GM18867 (cell line): ENCODE data around the gene DLGAP1.
"Not testable (repeated sequence)": the region's sequence is repeated elsewhere in the genome, so short reads cannot be mapped to it uniquely, and the experiment has no call there.

Experiments
- ATAC-seq: cut with Tn5 transposase; IDR thresholded peaks from one replicate; pipeline ENCODE4 v1.9.1; 2021; ENCODE audit warnings: mild to moderate bottlenecking, moderate library complexity; ENCODE audit not compliant: unreplicated experiment

Gene DLGAP1

DNA sequence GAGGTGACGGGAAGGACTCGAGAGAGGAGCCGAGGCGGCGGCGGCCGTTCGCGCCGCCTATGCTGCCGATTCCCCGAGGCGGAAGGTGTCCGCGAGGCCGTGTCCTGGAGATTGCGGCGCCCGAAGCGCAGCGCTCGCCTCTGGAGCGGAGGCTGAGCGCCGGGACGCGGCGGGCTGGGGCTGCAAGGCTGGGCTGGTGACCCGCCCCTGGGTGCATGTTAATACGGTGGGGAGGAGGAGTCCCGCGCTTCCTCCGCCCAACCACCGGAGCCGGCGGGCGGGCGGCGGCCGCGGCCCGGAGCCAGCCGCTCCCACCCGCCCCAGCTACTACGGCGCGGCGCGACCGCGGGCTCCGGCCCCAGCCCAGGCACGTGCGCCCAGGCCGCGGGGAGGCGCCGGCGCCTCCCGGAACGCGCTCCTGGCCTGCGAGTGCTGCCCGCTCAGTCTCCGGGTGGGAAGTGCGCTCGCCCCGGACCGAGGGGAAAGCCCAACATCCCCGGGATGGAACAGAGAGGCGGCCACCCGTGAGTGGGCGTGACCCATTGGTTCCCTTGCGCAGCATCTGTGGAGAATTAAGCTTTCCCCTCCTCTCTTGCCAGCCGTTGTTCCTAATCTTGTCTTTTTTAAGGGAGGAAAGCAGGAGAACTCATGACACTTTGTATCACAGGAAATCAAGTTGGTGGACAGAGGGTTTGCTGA is at the start of gene DLGAP1:
Gene DLGAP1 (minus strand): TSS at position 195 of the 699 bp plus-strand sequence.
- ATAC-seq = peak; percentile 61

GRCh38 chr18:4494703-4495284 is 39.7 kb upstream of the DLGAP1 start:
- ATAC-seq = not testable (repeated sequence)

GRCh38 chr18:4468511-4468910 is 13.4 kb upstream of the DLGAP1 start:
- ATAC-seq = no peak

- peak; percentile 14 for ATAC-seq
Measured at GRCh38 chr18:4454537-4455112, 482 bp downstream of the DLGAP1 start.

GRCh38 chr18:4453874-4454536 is 1.1 kb downstream of the DLGAP1 start:
- ATAC-seq = no peak

DNA sequence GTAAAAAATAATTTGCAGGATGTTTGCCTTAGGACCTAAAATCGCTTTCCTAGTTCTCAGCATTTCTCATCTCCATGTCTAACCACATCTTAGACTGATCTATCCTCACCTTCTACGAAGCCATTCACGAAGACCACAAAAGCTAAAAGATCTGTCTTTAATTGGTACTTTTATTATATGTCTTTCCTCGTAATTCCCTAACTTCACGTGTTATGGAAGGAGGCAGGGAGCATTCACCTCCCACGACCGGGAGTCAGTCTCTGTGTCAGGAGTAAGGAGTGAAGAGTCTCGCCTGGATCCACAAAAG is 1.6 kb downstream of the DLGAP1 start:
- no peak for ATAC-seq

- no peak for ATAC-seq
Measured at GRCh38 chr18:4450065-4450658, 4.9 kb downstream of the DLGAP1 start.

DNA sequence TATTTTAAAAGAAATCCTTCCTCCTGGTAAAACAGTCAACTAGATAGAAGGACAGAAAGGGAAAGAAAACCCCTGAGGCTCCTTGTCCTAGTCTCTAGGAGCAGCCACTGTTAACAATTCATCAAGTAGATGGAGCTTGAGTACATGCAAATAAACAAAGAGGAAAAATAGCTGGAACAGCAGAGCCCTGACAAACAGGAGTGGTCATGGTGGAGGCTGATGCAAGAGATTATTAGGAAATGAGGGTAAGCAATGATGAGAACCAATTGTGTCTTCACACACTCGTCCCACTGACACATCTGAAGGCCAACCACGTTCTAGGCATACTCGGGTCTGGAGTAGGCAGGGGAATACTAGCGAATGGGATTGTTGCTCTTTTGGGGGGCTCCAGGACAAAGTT is 9.2 kb downstream of the DLGAP1 start:
- no peak for ATAC-seq

DNA sequence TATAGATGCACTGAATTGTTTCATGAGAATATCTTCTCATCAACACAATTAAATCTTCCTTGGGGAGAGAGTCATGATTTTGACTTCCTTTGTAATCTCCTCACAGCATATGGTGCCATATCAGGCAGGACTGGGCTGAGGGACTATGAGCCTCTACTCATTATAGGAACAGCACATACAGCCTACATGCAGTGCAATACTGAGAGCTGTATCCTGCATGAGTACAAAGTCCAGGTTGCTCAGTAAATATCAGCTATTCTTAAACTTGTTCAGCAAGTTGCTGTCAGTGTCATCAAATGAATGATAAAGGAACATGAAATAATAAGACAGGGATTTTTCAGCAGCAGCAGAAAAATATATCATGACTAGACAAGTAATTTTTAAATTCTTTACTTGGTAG is 10.8 kb downstream of the DLGAP1 start:
- no peak for ATAC-seq

- ATAC-seq = no peak
Measured at GRCh38 chr18:4441098-4441497, 14.0 kb downstream of the DLGAP1 start.

DNA sequence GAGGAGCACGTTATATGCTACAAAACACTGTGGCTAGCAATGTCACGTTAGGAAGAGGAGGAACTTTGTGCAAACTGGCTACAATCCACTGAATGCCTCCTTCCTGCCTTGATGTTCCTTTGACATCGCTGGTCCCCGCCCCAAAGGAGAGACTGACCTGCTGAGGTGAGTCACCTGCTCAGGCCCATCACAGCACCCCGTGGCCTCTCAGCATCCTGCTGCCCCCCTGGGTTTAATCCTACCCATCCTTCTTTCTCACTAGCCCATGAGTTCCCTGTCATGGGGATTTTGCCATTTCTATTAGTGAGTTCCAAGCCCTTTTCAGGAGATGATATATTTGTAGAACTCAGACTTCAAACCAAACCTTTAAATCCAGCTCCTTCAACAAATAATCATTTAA is 16.2 kb downstream of the DLGAP1 start:
- no peak for ATAC-seq

- no peak for ATAC-seq
Measured at GRCh38 chr18:4433717-4434116, 21.4 kb downstream of the DLGAP1 start.

DNA sequence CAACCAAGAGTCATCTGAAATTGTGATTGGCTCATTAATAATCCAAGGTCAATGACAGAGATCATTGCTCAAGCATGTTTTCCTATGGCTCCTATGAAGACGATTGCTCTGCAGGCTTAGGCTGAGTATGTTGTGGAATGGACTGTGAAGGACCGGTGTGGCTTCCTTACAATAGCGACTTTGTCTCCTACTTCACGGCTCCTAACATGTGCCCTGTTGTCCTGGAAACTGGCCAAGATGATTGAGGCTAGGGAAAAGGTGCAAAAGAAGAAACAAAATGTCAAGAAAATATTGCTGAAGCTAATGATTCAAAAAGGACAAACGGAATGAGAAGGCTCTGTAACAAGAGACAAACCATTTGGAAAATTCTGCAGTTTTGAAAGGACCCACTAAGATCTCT is 24.3 kb downstream of the DLGAP1 start:
- ATAC-seq = no peak

- ATAC-seq = no peak
Measured at GRCh38 chr18:4417714-4418113, 37.4 kb downstream of the DLGAP1 start.

- ATAC-seq = no peak
Measured at GRCh38 chr18:4416976-4417375, 38.1 kb downstream of the DLGAP1 start.

- ATAC-seq = no peak
Measured at GRCh38 chr18:4412286-4412685, 42.8 kb downstream of the DLGAP1 start.

DNA sequence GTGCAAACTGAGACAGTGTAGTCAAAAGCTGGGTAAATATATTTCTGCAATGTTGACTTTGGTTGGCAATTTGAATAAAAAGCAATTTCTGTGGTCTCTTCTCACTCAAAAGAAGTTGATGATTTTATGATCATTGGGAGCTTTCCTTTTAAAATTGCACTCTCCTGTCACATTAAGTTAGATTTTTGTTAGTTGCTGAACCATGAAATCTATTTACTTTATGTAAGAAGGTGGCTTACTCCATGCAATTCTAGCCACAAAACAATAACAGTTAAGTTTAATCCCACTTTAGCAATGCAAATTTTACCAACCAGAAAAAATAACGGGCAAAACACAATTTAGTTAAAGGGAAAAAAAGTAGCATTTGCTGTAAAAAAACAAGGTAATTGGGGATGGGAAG is 48.3 kb downstream of the DLGAP1 start:
- ATAC-seq = no peak

DNA sequence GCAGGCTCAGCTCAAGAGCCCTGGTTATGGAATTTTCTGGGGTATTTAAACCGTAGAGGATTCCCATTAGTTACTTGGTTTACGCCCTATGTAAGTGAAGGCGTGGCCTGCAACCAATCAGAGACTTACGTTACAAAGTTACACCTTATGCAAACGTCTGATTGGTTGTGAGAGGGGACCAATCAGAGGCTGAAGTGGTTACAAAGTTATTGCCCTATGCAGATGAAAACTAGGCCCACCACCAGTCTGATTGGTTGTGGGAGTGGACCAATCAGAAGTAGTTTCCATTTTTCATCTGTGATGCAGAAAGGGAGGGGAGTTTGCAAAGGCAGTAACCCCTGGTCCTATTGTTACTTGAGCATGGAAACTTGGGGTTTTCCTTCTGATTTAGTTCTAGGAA is 49.1 kb downstream of the DLGAP1 start:
- ATAC-seq = no peak

- no peak for ATAC-seq
Measured at GRCh38 chr18:4403836-4404235, 51.3 kb downstream of the DLGAP1 start.

- no peak for ATAC-seq
Measured at GRCh38 chr18:4400911-4401310, 54.2 kb downstream of the DLGAP1 start.

DNA sequence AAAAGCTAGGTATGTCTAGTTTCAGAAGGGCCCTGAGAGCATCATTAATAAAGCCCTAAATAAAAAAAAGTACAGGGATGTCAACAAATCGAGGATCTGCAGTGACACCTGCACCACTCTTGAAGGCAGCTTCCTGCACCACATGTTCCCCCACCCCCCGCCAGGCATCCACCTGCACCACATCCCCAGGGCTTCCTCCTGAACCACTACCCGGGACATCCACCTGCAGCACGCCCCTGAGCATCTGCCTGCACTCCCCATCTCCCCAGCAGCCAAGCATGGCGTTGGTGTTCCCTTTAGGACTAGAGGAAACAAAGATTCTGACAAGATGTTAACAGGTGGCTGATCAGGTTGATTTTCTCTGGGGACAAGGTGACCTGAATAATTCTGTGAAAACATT is 55.2 kb downstream of the DLGAP1 start:
- ATAC-seq = no peak

GRCh38 chr18:4394700-4395099 is 60.4 kb downstream of the DLGAP1 start:
- peak; percentile 64 for ATAC-seq
